HL-60 (cell line): Measurements from ENCODE around the gene OAS1.

Experiments used
- CTCF ChIP-seq: IDR thresholded peaks from one replicate; pipeline ENCODE4 v1.5.1; 2011; ENCODE audit warnings: low read length, control low read depth, inconsistent platforms; ENCODE audit not compliant: insufficient read depth
- POLR2AphosphoS5 ChIP-seq: IDR thresholded peaks from 2 replicates; pipeline ENCODE4 v1.6.1; 2012; ENCODE audit warnings: low read depth
- SPI1 ChIP-seq: IDR thresholded peaks from 2 replicates; pipeline ENCODE4 v1.6.1; 2012; ENCODE audit warnings: low read depth, mild to moderate bottlenecking, borderline replicate concordance

GRCh38 chr12:112919121-112919520, 12.4 kb downstream of the OAS1 start:
- TF ChIP-seq CTCF: no peak
- no peak for TF ChIP-seq POLR2AphosphoS5
- TF ChIP-seq SPI1: no peak
